Measurements from ENCODE around the gene CPVL.

CPVL gene

DNA sequence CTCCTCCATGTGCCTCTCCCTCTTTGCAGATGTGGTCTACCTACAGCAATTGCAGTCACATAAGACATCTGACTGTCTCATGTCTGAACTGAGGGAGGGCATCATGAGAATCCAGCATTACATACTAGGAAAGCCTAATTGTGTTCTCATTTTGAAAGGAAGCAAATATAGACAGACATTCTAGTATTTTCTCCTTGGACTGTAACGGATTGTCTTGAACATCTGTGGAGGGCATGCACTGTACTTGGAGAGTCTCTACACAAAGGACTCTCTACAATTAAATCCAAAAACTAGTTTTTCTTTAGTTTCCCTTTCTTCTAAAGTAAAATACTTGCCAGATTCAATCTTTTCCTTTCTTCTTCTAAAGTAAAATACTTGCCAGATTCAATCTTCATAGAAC, 153.5 kb downstream of the CPVL start:
- Histone ChIP-seq H3K9ac (ENCODE audit: insufficient read length, low read depth) (no peak overlapping the region), H3K9me3 (ENCODE audit: insufficient read depth, low read length) (no peaks in the 10 kb centered on the region), H3K36me3 (ENCODE audit: insufficient read depth, insufficient read length, low read length) (no peaks in the 10 kb centered on the region), H3K4me1 (ENCODE audit: insufficient read depth, insufficient read length) (no peaks in the 10 kb centered on the region), H3K4me3 (ENCODE audit: insufficient read length, low read depth) (no peak overlapping the region), H3K27me3 (ENCODE audit: insufficient read depth, insufficient read length) (no peaks in the 10 kb centered on the region)
- no peak for TF ChIP-seq YY1 (IDR thresholded peaks at IDR 0.05; ENCODE audit: insufficient read depth, insufficient read length)
- no peak for TF ChIP-seq ZNF274 (IDR thresholded peaks at IDR 0.05; ENCODE audit: low read depth, low read length)
- TF ChIP-seq SUZ12 (IDR thresholded peaks at IDR 0.05; ENCODE audit: extremely low read depth, insufficient read depth, insufficient read length), result no peak
- DNase-seq (ENCODE audit: low read depth, low spot score), result no peak

DNA sequence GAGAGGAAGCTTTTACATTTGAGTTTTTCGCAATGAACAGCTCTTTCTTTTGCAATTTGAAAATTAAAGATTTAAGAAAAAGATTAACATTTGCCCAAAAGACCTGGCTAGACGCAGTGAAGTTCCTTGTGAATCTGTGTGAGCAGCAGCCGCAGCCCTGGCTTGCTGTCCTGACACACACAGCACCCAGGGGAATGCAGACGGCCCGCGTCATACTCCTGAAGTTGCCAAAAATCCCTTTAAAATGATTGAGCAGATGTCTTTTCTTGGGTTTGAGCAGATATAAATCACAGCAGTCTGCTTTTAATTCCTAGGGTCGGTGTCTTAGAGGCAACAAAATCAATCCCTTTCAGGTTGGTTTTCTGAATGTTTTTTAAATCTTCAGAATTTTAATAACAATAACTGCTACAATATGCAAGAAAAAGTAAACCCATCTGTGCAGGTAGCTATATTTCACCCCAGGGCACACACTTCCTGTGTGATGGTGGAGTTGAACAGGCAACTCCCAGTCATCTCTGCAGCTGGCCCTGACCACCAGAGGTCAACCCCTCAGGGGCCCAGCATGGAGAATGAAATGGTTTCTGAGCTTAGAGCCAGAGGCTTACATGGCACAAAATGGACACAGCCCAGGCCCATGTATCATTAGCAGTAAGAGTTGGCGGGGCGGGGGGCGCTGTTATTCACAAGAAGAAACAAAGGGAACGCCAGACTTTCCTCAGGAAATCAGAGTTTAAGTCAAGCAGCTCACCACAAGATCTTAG, 156.0 kb downstream of the CPVL start:
- no peak for TF ChIP-seq ZNF274 (IDR thresholded peaks at IDR 0.05; ENCODE audit: low read depth, low read length)
- TF ChIP-seq SUZ12 (IDR thresholded peaks at IDR 0.05; ENCODE audit: extremely low read depth, insufficient read depth, insufficient read length), result no peak
- TF ChIP-seq YY1 (IDR thresholded peaks at IDR 0.05; ENCODE audit: insufficient read depth, insufficient read length), result no peak
- Histone ChIP-seq H3K36me3 (ENCODE audit: insufficient read depth, insufficient read length, low read length) (no peaks in the 10 kb centered on the region), H3K27me3 (ENCODE audit: insufficient read depth, insufficient read length) (no peaks in the 10 kb centered on the region), H3K4me3 (ENCODE audit: insufficient read length, low read depth) (no peak overlapping the region), H3K9ac (ENCODE audit: insufficient read length, low read depth) (no peak overlapping the region), H3K4me1 (ENCODE audit: insufficient read depth, insufficient read length) (peaks cover 1% of the 10 kb centered on the region), H3K9me3 (ENCODE audit: insufficient read depth, low read length) (no peaks in the 10 kb centered on the region)
- no peak for DNase-seq (ENCODE audit: low read depth, low spot score)

DNA sequence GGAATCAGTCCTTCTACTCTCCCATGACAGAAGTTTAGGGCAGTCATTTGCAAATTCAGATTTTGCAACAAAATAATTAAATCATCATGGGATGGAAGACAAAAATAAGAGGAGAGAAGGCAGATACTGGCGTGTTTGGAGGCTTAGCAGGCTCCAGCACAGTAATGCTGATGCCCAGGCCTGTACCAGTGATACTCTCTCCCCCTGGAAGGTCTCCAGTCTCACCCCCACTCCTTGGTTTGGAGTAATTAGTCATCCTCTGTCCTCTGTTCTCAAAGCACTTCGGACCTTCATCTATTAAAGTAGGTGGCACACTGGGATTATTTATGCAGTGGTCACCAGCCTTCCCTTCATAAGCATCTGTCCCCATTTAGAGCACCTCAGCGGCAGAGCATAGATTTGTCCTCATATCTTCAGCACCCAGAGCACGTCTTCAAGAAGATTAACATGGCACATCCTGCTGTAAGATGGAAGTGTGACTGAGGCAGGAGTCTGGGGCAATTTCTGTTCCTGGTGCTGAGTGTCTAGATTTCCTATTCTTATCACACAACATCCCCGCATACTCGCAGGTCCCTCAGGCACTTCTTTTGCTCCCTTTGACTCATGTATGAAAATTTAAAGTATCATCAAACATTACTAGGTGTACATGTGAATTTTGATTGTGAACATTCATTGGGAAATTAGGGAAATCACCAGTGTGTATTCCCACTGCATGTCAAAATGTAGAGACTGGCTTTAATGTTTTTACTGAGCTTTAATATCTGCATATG, 156.9 kb downstream of the CPVL start:
- H3K4me1 ChIP-seq (ENCODE audit: insufficient read depth, insufficient read length), result peaks cover 4% of the 10 kb centered on the region
- H3K9me3 ChIP-seq (ENCODE audit: insufficient read depth, low read length), result no peaks in the 10 kb centered on the region
- DNase-seq (ENCODE audit: low read depth, low spot score), result no peak
- H3K9ac ChIP-seq (ENCODE audit: insufficient read length, low read depth), result no peak overlapping the region
- no peaks in the 10 kb centered on the region for H3K27me3 ChIP-seq (ENCODE audit: insufficient read depth, insufficient read length)
- no peaks in the 10 kb centered on the region for H3K36me3 ChIP-seq (ENCODE audit: insufficient read depth, insufficient read length, low read length)
- no peak overlapping the region for H3K4me3 ChIP-seq (ENCODE audit: insufficient read length, low read depth)
- TF ChIP-seq SUZ12 (IDR thresholded peaks at IDR 0.05; ENCODE audit: extremely low read depth, insufficient read depth, insufficient read length), result no peak
- no peak for TF ChIP-seq YY1 (IDR thresholded peaks at IDR 0.05; ENCODE audit: insufficient read depth, insufficient read length)
- TF ChIP-seq ZNF274 (IDR thresholded peaks at IDR 0.05; ENCODE audit: low read depth, low read length), result no peak

DNA sequence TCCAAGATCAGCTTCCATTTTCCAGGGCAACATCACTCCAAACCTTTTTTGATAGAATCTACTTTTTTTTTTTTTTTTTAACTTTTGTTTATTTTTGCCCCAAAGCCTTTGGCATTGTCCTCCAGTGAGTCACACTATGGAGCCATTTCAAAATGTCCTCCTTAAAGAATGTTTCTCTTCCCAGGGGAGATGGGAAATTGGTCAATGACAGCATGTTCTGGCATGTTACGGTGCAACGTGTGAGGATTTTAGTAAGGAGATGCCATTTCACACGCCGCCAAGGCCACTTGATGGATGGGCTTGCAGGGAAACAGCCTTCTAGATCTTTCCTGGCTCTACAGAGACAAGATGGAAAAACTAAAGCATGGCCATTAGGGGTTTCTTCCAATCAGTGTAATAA, 157.5 kb downstream of the CPVL start:
- H3K4me1 ChIP-seq (ENCODE audit: insufficient read depth, insufficient read length), result peaks cover 9% of the 10 kb centered on the region
- H3K9me3 ChIP-seq (ENCODE audit: insufficient read depth, low read length), result no peaks in the 10 kb centered on the region
- H3K27me3 ChIP-seq (ENCODE audit: insufficient read depth, insufficient read length), result no peaks in the 10 kb centered on the region
- H3K9ac ChIP-seq (ENCODE audit: insufficient read length, low read depth), result no peak overlapping the region
- TF ChIP-seq YY1 (IDR thresholded peaks at IDR 0.05; ENCODE audit: insufficient read depth, insufficient read length) (no peak), ZNF274 (IDR thresholded peaks at IDR 0.05; ENCODE audit: low read depth, low read length) (no peak), SUZ12 (IDR thresholded peaks at IDR 0.05; ENCODE audit: extremely low read depth, insufficient read depth, insufficient read length) (no peak)
- no peaks in the 10 kb centered on the region for H3K36me3 ChIP-seq (ENCODE audit: insufficient read depth, insufficient read length, low read length)
- no peak for DNase-seq (ENCODE audit: low read depth, low spot score)
- H3K4me3 ChIP-seq (ENCODE audit: insufficient read length, low read depth), result no peak overlapping the region

DNA sequence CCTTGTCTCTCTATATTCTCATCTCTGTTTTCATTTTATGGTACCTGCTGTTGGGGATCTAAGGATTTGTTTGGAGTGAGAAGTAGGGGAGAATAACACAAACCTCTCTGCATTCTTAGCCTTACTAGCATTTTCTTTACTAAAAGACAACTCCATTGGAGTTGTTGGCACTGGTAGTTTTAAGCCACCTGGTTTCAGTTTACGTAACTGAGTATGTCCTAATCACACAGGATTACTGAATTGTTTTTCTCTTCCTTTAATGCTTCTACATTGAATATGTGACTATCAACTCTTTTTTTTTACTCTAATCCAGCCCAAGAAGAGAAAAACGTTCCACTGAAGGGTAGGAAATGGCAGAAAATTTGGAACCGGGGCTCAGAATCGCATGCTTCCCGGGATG, 158.2 kb downstream of the CPVL start:
- Histone ChIP-seq H3K27me3 (ENCODE audit: insufficient read depth, insufficient read length) (no peaks in the 10 kb centered on the region), H3K9ac (ENCODE audit: insufficient read length, low read depth) (no peak overlapping the region), H3K9me3 (ENCODE audit: insufficient read depth, low read length) (no peaks in the 10 kb centered on the region), H3K4me1 (ENCODE audit: insufficient read depth, insufficient read length) (peaks cover 9% of the 10 kb centered on the region), H3K36me3 (ENCODE audit: insufficient read depth, insufficient read length, low read length) (no peaks in the 10 kb centered on the region), H3K4me3 (ENCODE audit: insufficient read length, low read depth) (no peak overlapping the region)
- no peak for DNase-seq (ENCODE audit: low read depth, low spot score)
- TF ChIP-seq SUZ12 (IDR thresholded peaks at IDR 0.05; ENCODE audit: extremely low read depth, insufficient read depth, insufficient read length) (no peak), YY1 (IDR thresholded peaks at IDR 0.05; ENCODE audit: insufficient read depth, insufficient read length) (no peak), ZNF274 (IDR thresholded peaks at IDR 0.05; ENCODE audit: low read depth, low read length) (no peak)

DNA sequence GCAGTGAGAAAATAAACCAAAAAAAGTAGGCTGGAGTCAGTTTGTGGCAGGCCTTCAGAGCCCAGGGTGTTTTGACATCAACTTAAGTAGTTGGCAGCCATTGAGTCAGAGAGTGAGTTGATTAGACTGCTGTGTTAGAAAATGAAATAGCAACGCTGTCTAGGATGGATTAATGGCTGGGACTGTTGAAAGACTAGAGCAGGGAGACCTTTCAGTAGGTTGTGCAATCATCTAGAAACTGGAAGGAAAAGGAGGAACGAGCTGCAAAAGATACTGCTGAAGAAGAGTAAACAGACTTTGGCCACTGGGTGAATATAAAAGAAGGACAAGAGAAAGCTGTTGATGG, 159.6 kb downstream of the CPVL start:
- TF ChIP-seq YY1 (IDR thresholded peaks at IDR 0.05; ENCODE audit: insufficient read depth, insufficient read length) (no peak), ZNF274 (IDR thresholded peaks at IDR 0.05; ENCODE audit: low read depth, low read length) (no peak), SUZ12 (IDR thresholded peaks at IDR 0.05; ENCODE audit: extremely low read depth, insufficient read depth, insufficient read length) (no peak)
- H3K4me1 ChIP-seq (ENCODE audit: insufficient read depth, insufficient read length), result peaks cover 9% of the 10 kb centered on the region
- DNase-seq (ENCODE audit: low read depth, low spot score), result no peak

DNA sequence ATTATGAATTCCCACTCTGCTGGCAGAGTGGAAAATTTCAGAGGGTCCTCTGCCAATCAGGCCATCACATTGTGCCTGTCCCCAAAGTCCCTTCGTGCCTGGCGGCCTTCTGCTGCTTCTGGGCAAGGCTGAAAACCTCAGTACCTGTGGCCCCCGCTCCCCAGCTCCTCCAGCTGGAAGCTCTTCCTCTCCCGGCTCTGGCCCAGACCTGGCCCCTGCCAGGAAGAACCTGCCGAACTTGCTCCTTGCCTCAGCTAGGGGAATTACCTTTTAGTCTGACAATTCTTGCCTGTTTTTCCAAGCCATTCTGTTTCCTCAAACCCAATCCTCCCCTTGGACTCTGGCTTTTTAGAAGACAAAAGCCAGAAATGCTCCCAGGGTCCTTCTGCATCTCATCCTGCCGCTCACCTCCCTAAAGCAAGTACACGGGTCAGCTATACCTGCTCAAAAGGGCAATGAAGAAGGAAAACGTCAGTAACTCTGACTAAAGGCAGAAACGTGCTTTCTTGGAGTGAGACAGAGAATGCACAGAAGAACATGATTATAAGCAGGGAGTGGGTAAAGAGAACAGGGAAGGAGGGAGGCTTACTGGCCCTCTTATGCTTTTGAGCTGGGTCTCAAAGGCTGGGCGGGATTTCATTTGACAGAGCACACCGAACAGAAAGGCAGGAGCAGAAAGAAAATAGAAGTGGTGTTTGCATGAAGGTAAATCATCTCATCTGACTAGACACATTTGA, 160.1 kb downstream of the CPVL start:
- no peak for DNase-seq (ENCODE audit: low read depth, low spot score)
- no peaks in the 10 kb centered on the region for H3K27me3 ChIP-seq (ENCODE audit: insufficient read depth, insufficient read length)
- no peak overlapping the region for H3K4me3 ChIP-seq (ENCODE audit: insufficient read length, low read depth)
- H3K36me3 ChIP-seq (ENCODE audit: insufficient read depth, insufficient read length, low read length), result no peaks in the 10 kb centered on the region
- H3K4me1 ChIP-seq (ENCODE audit: insufficient read depth, insufficient read length), result peaks cover 9% of the 10 kb centered on the region
- H3K9me3 ChIP-seq (ENCODE audit: insufficient read depth, low read length), result no peaks in the 10 kb centered on the region
- no peak overlapping the region for H3K9ac ChIP-seq (ENCODE audit: insufficient read length, low read depth)
- TF ChIP-seq YY1 (IDR thresholded peaks at IDR 0.05; ENCODE audit: insufficient read depth, insufficient read length), result no peak
- TF ChIP-seq ZNF274 (IDR thresholded peaks at IDR 0.05; ENCODE audit: low read depth, low read length), result no peak
- TF ChIP-seq SUZ12 (IDR thresholded peaks at IDR 0.05; ENCODE audit: extremely low read depth, insufficient read depth, insufficient read length), result no peak

More for the DNA sequence above, 159.6 kb downstream of the CPVL start:
- Histone ChIP-seq H3K9ac (ENCODE audit: insufficient read length, low read depth) (no peak overlapping the region), H3K36me3 (ENCODE audit: insufficient read depth, insufficient read length, low read length) (no peaks in the 10 kb centered on the region), H3K27me3 (ENCODE audit: insufficient read depth, insufficient read length) (no peaks in the 10 kb centered on the region), H3K9me3 (ENCODE audit: insufficient read depth, low read length) (no peaks in the 10 kb centered on the region), H3K4me3 (ENCODE audit: insufficient read length, low read depth) (no peak overlapping the region)
